ENCODE data around the gene VKORC1.

DNA sequence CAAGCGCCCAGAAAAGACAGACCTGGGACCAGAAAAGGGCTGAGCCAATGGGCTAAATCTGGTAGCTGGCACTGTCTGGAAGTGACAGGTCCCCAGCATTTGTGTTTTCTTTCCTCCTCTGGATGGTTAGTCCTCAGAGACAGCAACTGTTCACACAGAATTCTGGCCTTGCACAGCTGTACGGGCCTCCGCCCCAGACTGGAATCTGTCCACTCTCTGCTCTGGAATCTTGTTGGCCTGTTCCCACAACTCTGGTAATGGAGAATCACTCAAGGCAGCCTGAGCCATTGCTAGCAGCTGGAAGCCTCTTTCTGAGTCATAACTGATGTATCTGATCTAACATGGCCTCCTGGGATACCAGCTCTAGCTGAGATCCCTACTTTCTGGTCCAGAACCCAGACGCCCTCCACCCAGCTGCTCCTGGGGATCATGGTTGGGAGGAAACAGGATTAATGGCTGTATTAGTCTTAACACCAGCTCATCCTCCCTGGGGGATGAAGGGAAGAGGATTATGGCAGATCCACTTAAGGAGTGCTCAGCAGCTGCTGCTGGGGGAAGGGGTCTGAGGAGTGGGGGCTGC, 29.6 kb downstream of the VKORC1 start:
- TF ChIP-seq POLR2A (IDR thresholded peaks at IDR 0.05; ENCODE audit: borderline replicate concordance, extremely low read depth, insufficient read depth, insufficient read length): no peak
- TF ChIP-seq, protein P1, sequence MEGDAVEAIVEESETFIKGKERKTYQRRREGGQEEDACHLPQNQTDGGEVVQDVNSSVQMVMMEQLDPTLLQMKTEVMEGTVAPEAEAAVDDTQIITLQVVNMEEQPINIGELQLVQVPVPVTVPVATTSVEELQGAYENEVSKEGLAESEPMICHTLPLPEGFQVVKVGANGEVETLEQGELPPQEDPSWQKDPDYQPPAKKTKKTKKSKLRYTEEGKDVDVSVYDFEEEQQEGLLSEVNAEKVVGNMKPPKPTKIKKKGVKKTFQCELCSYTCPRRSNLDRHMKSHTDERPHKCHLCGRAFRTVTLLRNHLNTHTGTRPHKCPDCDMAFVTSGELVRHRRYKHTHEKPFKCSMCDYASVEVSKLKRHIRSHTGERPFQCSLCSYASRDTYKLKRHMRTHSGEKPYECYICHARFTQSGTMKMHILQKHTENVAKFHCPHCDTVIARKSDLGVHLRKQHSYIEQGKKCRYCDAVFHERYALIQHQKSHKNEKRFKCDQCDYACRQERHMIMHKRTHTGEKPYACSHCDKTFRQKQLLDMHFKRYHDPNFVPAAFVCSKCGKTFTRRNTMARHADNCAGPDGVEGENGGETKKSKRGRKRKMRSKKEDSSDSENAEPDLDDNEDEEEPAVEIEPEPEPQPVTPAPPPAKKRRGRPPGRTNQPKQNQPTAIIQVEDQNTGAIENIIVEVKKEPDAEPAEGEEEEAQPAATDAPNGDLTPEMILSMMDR (IDR thresholded peaks at IDR 0.05 in 2 of 3, conservative IDR thresholded peaks at IDR 0.05 in 1 of 3; ENCODE audit: borderline replicate concordance in 1 of 3, insufficient read depth in 1 of 3, low read depth in 2 of 3, low read length in 2 of 3): no peak
- TF ChIP-seq, protein P2, sequence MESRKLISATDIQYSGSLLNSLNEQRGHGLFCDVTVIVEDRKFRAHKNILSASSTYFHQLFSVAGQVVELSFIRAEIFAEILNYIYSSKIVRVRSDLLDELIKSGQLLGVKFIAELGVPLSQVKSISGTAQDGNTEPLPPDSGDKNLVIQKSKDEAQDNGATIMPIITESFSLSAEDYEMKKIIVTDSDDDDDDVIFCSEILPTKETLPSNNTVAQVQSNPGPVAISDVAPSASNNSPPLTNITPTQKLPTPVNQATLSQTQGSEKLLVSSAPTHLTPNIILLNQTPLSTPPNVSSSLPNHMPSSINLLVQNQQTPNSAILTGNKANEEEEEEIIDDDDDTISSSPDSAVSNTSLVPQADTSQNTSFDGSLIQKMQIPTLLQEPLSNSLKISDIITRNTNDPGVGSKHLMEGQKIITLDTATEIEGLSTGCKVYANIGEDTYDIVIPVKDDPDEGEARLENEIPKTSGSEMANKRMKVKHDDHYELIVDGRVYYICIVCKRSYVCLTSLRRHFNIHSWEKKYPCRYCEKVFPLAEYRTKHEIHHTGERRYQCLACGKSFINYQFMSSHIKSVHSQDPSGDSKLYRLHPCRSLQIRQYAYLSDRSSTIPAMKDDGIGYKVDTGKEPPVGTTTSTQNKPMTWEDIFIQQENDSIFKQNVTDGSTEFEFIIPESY (IDR thresholded peaks at IDR 0.05; ENCODE audit: extremely low read depth, insufficient replicate concordance, low read length): no peak
- TF ChIP-seq EGR1 (IDR thresholded peaks at IDR 0.05; ENCODE audit: low read depth): no peak
- TF ChIP-seq EZH2 (IDR thresholded peaks at IDR 0.05): no peak
- no peak for TF ChIP-seq SP1 (IDR thresholded peaks at IDR 0.05; ENCODE audit: low read depth)
- no peak for TF ChIP-seq ELF1 (IDR thresholded peaks at IDR 0.05; ENCODE audit: borderline replicate concordance, low read depth)
- TF ChIP-seq, protein P3, sequence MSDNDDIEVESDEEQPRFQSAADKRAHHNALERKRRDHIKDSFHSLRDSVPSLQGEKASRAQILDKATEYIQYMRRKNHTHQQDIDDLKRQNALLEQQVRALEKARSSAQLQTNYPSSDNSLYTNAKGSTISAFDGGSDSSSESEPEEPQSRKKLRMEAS (IDR thresholded peaks at IDR 0.05): no peak
- TF ChIP-seq YY1 (IDR thresholded peaks at IDR 0.05; ENCODE audit: extremely low read depth, insufficient replicate concordance, low read depth, low read length): no peak
- TF ChIP-seq JUND (IDR thresholded peaks at IDR 0.05): no peak
- TF ChIP-seq, protein P4, sequence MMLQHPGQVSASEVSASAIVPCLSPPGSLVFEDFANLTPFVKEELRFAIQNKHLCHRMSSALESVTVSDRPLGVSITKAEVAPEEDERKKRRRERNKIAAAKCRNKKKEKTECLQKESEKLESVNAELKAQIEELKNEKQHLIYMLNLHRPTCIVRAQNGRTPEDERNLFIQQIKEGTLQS (IDR thresholded peaks at IDR 0.05): no peak
- TF ChIP-seq EZH2phosphoT487 (IDR thresholded peaks at IDR 0.05; ENCODE audit: borderline replicate concordance): no peak

Measured in HCT116 (cell line).